ENCODE measurements around the gene AGMO.

Gene AGMO

DNA sequence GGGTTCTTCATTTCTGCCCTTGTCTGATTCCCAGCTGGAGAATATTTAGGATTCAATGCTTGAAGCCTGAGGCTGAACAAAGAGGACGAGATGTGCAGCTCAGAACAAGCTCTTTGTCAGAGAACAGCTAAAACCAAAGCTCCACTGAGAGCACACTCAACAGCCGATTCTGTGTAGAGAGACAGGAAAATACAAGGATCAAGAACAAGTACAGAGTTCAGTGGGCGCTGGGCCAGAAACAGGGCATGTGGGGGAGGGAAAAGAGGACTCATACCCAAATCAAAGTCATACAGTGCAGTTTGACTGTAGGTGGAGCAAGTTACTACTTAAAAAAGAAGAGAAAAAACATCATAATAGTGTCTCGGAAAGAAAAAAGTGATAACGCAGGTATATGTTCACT, at the start of gene AGMO:
AGMO (minus strand) TSS at position 181 of the 400 bp plus-strand sequence.
- H3K27ac ChIP-seq: no peak within 1 kb of the TSS
- TF ChIP-seq, protein P1, sequence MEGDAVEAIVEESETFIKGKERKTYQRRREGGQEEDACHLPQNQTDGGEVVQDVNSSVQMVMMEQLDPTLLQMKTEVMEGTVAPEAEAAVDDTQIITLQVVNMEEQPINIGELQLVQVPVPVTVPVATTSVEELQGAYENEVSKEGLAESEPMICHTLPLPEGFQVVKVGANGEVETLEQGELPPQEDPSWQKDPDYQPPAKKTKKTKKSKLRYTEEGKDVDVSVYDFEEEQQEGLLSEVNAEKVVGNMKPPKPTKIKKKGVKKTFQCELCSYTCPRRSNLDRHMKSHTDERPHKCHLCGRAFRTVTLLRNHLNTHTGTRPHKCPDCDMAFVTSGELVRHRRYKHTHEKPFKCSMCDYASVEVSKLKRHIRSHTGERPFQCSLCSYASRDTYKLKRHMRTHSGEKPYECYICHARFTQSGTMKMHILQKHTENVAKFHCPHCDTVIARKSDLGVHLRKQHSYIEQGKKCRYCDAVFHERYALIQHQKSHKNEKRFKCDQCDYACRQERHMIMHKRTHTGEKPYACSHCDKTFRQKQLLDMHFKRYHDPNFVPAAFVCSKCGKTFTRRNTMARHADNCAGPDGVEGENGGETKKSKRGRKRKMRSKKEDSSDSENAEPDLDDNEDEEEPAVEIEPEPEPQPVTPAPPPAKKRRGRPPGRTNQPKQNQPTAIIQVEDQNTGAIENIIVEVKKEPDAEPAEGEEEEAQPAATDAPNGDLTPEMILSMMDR (conservative IDR thresholded peaks at IDR 0.05): no peak
- no peak for TF ChIP-seq ZFX (IDR thresholded peaks at IDR 0.05)

DNA sequence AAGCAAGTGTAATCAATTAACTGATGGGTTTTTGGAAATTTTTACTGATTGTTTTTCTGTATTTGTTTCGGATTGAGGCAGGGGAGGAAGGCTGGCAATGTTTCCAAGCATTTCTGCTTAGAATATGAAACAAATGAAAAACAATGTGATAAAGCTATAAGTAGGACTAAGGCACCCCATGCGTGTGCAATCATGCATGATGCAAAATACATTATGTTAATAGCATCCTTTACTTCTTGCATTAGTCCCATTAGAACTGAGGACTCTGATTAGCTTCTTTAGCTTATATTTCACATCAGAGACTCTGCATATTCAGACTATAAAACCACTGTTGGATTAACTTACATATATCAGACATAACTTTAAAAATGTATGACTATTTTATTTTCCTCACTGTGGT, 48.7 kb upstream of the AGMO start:
- TF ChIP-seq ZFX (IDR thresholded peaks at IDR 0.05): no peak
- TF ChIP-seq, protein P1 (conservative IDR thresholded peaks at IDR 0.05): no peak
- no peak overlapping the region for H3K27ac ChIP-seq

DNA sequence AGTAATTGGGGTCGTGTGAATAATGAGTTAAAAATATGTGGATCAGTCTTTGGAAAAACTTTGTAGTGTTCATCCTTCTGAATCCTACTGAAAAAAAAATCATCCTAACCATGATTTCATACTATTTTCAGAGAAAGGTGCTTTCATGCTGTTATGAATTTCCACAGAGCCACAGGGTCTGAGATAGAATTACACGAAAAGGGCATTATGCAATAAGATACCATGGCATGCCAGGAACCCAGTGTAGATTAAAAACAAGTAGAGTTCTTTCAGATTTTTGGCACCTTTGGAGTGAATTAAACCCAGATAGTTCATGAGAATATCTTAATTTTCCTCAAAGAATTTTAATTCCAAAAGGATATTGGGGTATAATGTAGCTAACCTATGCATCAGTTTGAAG, 47.5 kb upstream of the AGMO start:
- no peak overlapping the region for H3K27ac ChIP-seq
- no peak for TF ChIP-seq ZFX (IDR thresholded peaks at IDR 0.05)
- TF ChIP-seq, protein P1 (conservative IDR thresholded peaks at IDR 0.05): no peak

DNA sequence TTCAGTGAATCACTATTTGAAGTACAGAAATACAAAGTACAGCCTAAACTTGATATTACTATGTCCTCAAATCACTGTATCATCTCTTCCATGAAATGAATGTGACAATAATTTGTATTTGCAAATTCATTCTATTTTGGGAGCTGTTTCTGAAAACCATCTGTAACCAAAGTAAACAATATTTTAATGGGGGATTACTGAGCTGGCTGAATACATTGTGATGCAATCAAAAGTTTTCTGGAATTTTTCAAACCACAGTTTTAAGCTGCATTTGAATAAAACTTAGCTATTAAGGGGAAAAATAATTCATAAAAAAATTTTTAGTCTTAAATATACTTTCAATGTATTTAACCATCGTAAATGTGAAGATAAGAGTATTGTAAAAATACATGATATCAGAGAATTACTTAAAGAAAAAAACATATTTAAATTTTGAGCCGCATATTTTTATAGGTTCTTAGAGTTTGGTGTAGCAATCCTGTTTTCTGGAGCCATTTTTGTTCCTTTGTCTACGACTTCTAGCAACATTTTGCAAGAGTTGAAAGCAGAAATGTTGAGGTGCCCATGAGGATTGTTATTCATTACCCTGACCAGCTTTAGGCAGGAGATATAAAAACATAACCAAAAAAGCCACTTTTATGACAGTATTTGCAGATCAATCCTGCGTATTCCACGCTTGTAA, 45.9 kb upstream of the AGMO start:
- H3K27ac ChIP-seq: no peak overlapping the region
- TF ChIP-seq ZFX (IDR thresholded peaks at IDR 0.05): no peak
- TF ChIP-seq, protein P1 (conservative IDR thresholded peaks at IDR 0.05): no peak

DNA sequence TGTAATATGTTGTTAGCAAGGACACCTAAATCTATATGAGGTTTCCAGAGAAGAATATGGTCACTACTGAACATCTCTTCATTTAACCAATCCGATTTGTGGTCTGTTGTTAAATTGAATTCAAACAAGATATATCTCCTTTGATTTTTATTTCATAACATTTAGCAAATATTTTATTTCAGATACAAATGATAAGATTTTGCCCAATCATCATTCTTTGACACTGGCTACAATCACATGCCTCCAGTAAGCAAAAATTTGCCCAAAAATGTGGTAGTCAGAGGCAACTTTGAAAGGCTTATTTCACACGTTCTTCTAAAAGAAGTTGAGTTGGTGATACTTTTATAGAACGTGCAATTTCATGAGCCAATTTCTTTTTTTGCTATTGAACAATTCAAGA, 44.7 kb upstream of the AGMO start:
- TF ChIP-seq, protein P1 (conservative IDR thresholded peaks at IDR 0.05): no peak
- no peak for TF ChIP-seq ZFX (IDR thresholded peaks at IDR 0.05)
- no peak overlapping the region for H3K27ac ChIP-seq

DNA sequence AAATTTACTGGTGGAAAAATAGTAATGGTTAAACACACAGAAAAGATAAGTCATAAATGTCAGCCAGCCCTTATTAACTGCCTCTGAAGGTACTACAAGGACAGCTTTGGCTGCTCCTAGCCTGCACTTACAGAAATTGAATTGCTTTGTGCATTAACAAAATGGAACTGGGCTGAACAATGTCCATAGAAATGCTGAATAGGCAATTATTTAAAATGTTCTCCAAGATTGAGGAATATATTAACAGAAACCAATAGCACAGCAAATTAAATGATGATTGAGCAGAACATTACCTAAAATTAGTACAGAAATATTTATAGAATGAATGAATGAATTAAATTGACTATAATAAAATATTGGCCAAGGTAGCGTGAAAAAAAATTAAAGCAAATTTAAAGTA, 42.4 kb upstream of the AGMO start:
- TF ChIP-seq ZFX (IDR thresholded peaks at IDR 0.05): no peak
- TF ChIP-seq, protein P1 (conservative IDR thresholded peaks at IDR 0.05): no peak
- no peak overlapping the region for H3K27ac ChIP-seq

DNA sequence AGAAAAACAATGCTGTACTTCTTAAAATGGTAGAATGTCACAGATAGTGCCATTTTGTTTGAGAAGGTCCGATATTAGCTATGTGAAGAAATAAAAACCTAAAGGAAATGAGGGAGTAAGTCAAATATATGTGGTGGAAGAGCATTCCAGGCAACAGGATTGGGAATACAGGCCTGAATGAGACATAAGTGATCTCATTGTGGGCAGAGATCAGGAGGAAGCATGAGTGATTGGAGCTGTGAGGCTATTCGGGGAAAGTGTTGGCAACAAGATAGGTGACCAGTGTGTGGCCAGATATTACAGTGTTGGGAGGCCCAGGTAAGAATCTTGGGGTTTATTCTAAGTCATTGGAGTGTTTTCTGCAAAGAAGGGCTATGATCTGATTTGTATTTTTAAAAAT, 41.3 kb upstream of the AGMO start:
- no peak for TF ChIP-seq ZFX (IDR thresholded peaks at IDR 0.05)
- TF ChIP-seq, protein P1 (conservative IDR thresholded peaks at IDR 0.05): no peak
- no peak overlapping the region for H3K27ac ChIP-seq
